Motor neuron (in vitro differentiated cells): ENCODE measurements around the gene SHROOM3. TPM values are rescaled to one million over a fixed set of nuclear protein-coding genes. Genes with fewer than 3 reads are reported as not detected.

ENCODE experiments used
- ATAC-seq, 8 experiments: fragments of 200-7000 bp; cut with Tn5 transposase; replicated peaks in 6 of 8; 2 replicates each; pipeline ENCODE4 v1.8.0; 2021; ENCODE audit warnings: mild to moderate bottlenecking in 8 of 8, moderate library complexity in 8 of 8
- H3K27ac ChIP-seq, 2 donors: fragments of 250-450 bp; sonication (Bioruptor Pico); 2 replicates each; pipeline ENCODE4 v1.9.0; 2021; ENCODE audit warnings: antibody characterized with exemption in 2 of 2, mild to moderate bottlenecking in 2 of 2, moderate library complexity in 1 of 2
- H3K4me1 ChIP-seq, 2 donors: fragments of 250-450 bp; sonication (Bioruptor Pico); replicated peaks in 1 of 2; 2 replicates each; pipeline ENCODE4 v1.6.1; 2021; ENCODE audit warnings: antibody characterized with exemption in 2 of 2, mild to moderate bottlenecking in 2 of 2, moderate library complexity in 1 of 2
- H3K4me3 ChIP-seq, 5 donors: fragments of 250-450 bp; sonication (Bioruptor Pico); 2 replicates each; pipeline ENCODE4 v1.9.0; 2021; ENCODE audit warnings: antibody characterized with exemption in 5 of 5, mild to moderate bottlenecking in 5 of 5, moderate library complexity in 4 of 5
- WGBS, 10 experiments: fragments of 450-650 bp; shearing (Covaris generic); methylation state at CpG; one replicate each; pipeline ENCODE4 v1.0.0; 2022; 5-methylcytosine and 5-hydroxymethylcytosine counted together
- in situ Hi-C, 9 experiments: fragments of 400-800 bp; cut with MboI; loops; one replicate each; pipeline ENCODE4 v1.15.0; 2021; ENCODE audit warnings: low sequenced_read_pairs in 9 of 9, low pct_unique_long_range_greater_than_20kb in 2 of 9; ENCODE audit not compliant: unreplicated experiment in 9 of 9
- total RNA-seq, 8 experiments: library from RNA; unstranded; fragments of 300-600 nt; gene quantifications; 2 replicates each; pipeline versions ENCODE4 v1.2.3 to v1.2.4, GENCODE V29; 2022

Gene SHROOM3
- total RNA-seq, 8 experiments from 2014 or later: 0.49 to 51.0 (median 7.9) TPM

DNA sequence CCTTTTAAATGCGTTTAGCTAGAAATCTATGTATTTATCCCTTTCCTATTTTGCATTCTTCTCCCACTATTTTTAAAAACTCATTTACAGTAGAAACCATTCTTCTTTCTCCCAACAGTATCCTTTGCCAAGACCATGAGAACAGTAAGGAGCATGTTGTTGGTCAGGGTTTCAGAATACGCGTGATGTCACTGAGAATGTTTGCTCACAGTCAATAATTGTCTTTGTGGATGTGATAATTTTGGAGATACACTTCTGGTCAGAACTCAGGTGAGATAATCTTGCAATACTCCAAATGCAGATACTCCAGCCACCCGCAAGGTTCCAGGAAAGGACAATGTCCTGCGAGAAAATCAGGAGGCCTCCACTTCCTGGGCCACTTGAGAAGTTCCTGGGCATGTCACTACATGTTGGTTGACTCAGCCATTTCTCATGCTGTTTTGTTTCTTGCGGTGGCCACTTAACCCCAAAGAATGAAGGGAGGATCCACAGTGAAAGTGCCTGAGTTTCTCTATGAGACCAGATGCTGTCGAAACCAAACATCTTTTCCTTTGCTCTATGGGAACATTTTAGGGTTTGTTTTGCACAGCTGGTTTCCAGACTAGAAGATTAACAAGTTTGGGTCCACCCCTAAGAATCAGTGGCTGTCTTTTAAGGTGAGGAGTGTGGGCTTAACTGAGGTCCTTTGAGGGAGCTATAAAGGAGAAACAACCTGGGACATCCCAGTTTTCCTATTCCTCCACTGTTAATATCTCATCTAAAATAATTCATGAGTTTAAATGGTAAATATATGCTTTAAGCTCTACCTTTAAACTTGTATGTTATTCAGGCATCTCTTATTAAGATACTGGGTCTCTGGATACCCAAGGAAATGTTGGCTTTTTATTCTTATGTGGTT, 346.9 kb downstream of the SHROOM3 start:
- no peak overlapping the region for H3K4me3 ChIP-seq

DNA sequence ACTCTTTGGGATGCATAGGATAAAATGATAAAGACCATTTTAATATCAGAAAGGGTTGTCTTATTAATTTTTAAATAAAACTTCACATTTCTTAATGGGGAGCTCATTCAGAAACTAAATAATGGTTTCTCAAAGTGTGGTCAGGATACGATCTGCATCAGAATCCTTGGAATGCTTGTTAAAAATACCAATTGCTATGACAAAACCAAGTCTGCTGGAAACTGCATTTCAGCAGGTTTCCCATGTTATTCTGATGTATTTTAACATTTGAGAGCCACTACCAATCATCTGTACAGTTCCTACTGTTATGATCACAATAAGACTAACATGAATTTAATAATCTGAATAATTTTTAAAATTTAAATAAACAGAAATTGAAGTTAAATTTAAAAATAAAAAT, 347.8 kb downstream of the SHROOM3 start:
- Histone ChIP-seq H3K4me1 (no peaks in the 10 kb centered on the region), H3K27ac (no peak overlapping the region), H3K4me3 (no peak overlapping the region)
- ATAC-seq: peak in 3 of 8 experiments; percentile 21 to 48 (median 42)
- in situ Hi-C loops: no loop called here
- 0 to 83% (median 67%) methylated on average over 1 of the region's 1 CpG; no CpG with 5 or more reads in 1 of the 10 experiments for WGBS, 10 experiments

More for the DNA sequence above, 346.9 kb downstream of the SHROOM3 start:
- peak in 3 of 8 experiments; percentile 11 to 94 (median 93) for ATAC-seq
- no peak overlapping the region for H3K27ac ChIP-seq
- WGBS, 10 experiments: 44 to 100% (median 84%) methylated on average over 1 to 7 of the region's 7 CpGs
- in situ Hi-C loops: no loop called here
- H3K4me1 ChIP-seq: no peaks in the 10 kb centered on the region

DNA sequence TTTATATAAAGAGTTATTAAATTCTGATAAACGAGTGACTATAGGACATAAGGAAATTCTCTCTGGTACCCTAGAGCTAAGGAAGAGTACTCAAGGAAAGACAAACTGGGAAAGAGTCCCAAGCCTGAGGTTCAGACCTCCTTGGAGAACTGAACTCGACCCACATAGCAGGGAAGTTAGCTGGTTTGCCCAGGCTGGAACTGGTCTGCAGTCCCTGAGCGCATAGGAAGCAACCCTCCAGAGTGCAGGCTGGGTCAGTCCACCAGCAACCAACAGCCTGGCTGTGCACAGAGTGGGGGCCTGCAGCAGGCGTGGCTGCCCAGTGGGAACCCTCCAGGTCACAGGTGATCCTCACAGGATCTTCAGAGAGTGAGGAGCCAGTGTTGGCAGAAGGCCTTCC, 348.8 kb downstream of the SHROOM3 start:
- Histone ChIP-seq H3K4me3 (no peak overlapping the region), H3K4me1 (no peaks in the 10 kb centered on the region), H3K27ac (no peak overlapping the region)
- no peak for ATAC-seq
- 60 to 100% (median 81%) methylated on average over 1 to 3 of the region's 4 CpGs; no CpG with 5 or more reads in 6 of the 10 experiments for WGBS, 10 experiments
- in situ Hi-C loops: no loop called here

DNA sequence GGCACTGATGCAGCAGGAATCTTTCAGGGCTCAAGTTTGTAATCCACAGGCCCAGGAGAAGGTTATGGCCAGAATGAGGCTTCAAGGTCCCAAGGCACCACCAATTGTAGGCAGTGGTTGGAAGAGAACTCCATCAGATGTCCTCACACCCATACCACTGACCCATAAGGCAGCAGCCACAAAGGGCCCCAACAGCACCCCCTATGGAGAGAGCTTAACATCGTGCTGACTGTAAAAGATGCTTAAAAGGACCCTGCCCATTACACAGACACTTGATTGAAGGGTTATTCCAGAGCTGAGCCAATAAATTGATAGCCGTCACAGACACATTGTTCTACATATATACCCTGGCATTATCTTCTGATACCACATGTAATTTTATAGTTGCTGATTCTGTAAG, 349.2 kb downstream of the SHROOM3 start:
- H3K4me1 ChIP-seq: no peaks in the 10 kb centered on the region
- in situ Hi-C loops: no loop called here
- H3K4me3 ChIP-seq: no peak overlapping the region
- peak in 2 of 8 experiments; percentile 13 to 16 for ATAC-seq
- 85 to 100% (median 100%) methylated on average over 1 to 2 of the region's 2 CpGs; no CpG with 5 or more reads in 1 of the 10 experiments for WGBS, 10 experiments
- no peak overlapping the region for H3K27ac ChIP-seq

DNA sequence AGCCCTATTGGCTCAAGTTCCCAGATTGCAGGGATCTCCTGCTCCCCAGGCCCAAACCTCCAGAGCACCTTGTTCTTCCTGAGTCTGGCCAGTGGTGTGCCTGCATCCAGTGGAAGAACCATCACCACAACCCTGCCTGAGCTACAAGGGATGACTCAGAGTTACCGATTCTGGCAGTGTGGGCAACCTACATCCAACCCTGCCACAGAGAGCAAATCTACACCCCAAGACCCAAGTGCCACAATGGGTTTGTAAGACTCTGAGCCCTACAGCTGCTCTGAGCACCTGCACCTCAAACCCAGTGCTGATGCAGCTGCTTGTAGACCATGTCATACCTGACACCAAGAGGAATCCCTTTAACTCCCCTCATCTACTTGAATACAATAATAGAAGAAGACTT, 352.9 kb downstream of the SHROOM3 start:
- H3K27ac ChIP-seq: no peak overlapping the region
- ATAC-seq: no peak
- in situ Hi-C loops: no loop called here

DNA sequence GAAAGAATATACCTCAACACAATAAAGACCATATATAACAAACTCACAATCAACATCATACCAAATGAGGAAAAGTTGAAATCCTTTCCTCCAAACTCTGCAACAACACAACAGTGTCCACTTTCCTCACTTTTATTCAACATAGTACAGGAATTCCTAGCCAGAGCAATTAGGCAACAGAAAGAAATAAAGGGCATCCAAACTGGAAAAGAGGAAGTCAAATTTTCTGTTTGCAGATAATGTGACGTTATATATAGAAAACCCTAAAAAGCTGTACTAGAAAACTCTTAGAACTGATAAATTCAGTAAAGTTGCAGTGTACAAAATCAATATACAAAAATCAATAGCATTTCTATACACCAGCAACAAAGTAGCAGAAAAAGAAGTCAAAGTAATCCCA, 355.3 kb downstream of the SHROOM3 start:
- H3K27ac ChIP-seq: no peak overlapping the region
- ATAC-seq: no peak
- no peaks in the 10 kb centered on the region for H3K4me1 ChIP-seq
- in situ Hi-C loops: no loop called here
- H3K4me3 ChIP-seq: no peak overlapping the region
- WGBS, 10 experiments: 60 to 100% (median 80%) methylated on average over 1 of the region's 1 CpG; no CpG with 5 or more reads in 1 of the 10 experiments

More for the DNA sequence above, 352.9 kb downstream of the SHROOM3 start:
- Histone ChIP-seq H3K4me1 (no peaks in the 10 kb centered on the region), H3K4me3 (no peak overlapping the region)
- WGBS, 10 experiments: 100% methylated on average over 1 of the region's 1 CpG; no CpG with 5 or more reads in 8 of the 10 experiments

DNA sequence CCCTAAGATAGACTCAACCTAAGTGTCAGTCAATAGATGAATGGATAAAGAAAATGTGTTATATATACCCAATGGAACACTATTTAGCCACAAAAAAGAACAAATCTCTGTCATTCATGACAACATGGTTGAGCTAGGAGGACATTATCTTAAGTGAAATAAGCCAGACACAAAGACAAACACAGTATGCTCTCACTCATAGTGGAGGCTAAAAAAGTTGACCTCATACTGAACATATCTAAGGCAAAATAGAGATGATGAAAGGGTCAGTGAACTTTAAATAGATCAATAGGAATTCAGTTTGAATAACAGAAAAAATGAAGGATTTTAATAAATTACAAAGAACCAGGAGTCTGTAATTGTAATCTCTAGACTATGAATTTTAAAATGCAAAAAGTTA, 356.4 kb downstream of the SHROOM3 start:
- no peak for ATAC-seq
- Histone ChIP-seq H3K4me1 (no peaks in the 10 kb centered on the region), H3K4me3 (no peak overlapping the region), H3K27ac (no peak overlapping the region)
- in situ Hi-C loops: no loop called here

DNA sequence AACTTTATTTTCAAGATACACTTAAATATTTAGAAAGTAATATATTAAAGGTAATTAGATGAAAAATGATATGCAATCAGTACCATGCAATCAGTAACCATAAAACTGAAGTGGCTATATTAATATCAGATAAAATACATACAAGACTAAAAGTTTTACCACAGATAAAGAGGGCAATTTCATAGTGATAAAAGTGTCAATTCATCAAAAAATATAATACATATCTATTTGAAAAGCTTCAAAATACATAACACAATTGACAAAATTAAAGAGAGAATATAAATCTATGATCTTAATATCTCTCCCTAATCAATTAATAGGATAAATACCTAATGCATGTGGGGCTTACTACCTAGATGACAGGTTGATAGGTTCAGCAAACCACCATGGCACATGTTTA, 357.4 kb downstream of the SHROOM3 start:
- in situ Hi-C loops: no loop called here
- Histone ChIP-seq H3K4me3 (no peak overlapping the region), H3K4me1 (no peaks in the 10 kb centered on the region), H3K27ac (no peak overlapping the region)
- ATAC-seq: no peak

DNA sequence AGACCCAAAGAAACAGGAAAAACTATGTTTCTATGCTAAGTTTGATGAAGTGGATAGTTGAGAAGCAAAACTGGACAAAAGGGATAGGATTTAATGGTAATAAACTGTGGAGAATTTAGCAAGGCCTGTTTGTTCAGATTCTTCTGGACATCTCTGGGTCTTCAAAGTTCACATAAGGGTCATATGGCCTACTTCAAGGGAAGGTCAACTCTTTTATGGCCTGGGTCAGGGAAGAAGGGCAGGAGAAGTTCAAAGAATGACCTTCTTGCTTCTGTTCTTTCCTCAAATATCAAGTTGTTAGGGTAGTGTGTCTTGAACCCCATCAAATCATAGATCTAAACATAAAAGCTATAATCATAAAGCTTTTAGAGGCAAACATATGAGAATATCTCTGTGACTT, 360.2 kb downstream of the SHROOM3 start:
- no peaks in the 10 kb centered on the region for H3K4me1 ChIP-seq
- in situ Hi-C loops: no loop called here
- no peak overlapping the region for H3K4me3 ChIP-seq
- ATAC-seq: no peak
- no peak overlapping the region for H3K27ac ChIP-seq

DNA sequence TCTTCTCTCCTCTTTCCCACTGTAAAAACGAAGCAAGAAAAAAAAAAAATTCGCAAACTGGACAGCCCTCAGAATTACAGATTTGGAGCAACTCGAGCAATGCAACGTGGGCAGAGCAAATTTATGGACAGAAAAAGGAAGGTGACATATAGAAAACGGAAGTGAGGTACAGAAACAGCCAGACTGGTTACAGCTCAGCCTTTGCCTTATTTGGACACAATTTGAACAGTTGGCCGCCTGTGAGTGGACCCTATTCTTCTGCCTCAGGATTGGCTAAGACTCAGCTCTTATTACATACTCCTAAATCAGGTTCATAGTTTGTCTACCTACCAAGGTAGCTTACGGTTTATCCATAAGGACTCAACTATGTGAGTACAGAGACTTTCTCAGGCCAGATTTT, 364.1 kb downstream of the SHROOM3 start:
- peaks cover 8 to 10% of the 10 kb centered on the region in 2 donors for H3K4me1 ChIP-seq
- peak overlapping the region in 1 of 2 donors; percentile 28 for H3K27ac ChIP-seq
- peak in 1 of 8 experiments; percentile 58 for ATAC-seq
- in situ Hi-C loops: no loop called here
- WGBS, 10 experiments: 29 to 100% (median 70%) methylated on average over 1 to 7 of the region's 7 CpGs
- no peak overlapping the region for H3K4me3 ChIP-seq

DNA sequence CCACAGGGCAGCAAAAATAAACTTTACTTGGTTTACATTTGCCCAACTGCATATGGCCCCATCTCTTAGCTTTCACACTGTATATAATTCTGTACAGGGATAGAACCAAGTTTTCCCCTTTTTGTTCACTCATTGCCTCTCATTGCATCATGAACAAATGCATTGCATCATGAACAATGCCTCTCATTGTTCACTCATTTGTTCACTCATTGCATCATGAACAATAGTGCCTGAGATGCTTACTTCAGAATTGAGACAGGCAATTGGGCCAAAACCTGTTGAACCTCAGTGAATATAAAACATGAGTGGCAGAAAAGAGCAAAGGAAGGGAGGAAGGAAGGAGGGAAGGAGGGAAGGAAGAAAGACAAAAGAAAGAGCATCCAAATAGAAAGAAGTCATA, 364.7 kb downstream of the SHROOM3 start:
- H3K4me1 ChIP-seq: peaks cover 8 to 10% of the 10 kb centered on the region in 2 donors
- peak in 2 of 8 experiments; percentile 13 to 41 for ATAC-seq
- no peak overlapping the region for H3K4me3 ChIP-seq
- peak overlapping the region in 1 of 2 donors; percentile 28 for H3K27ac ChIP-seq
- in situ Hi-C loops: no loop called here

DNA sequence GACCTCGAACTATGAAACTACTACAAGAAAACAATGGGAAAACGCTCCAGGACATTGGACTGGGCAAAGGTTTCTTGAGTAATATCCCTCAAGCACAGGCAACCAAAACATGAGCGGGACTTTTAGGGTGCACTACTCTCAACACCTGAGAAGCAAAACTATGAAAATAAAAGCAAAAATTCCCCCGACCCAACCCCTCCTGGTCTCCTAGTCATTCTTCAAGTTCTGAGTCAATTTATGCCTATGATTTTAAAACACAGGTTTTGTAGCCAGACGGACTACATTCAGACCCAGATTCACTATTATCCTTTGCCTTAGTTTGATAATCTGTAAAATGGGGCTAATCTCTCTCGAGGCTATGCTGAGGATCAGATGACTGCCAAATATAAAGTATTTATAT, 365.9 kb downstream of the SHROOM3 start:
- in situ Hi-C loops: no loop called here
- 83 to 100% (median 94%) methylated on average over 2 to 6 of the region's 6 CpGs for WGBS, 10 experiments
- H3K27ac ChIP-seq: no peak overlapping the region
- peaks cover 8 to 10% of the 10 kb centered on the region in 2 donors for H3K4me1 ChIP-seq
- H3K4me3 ChIP-seq: no peak overlapping the region
- no peak for ATAC-seq

DNA sequence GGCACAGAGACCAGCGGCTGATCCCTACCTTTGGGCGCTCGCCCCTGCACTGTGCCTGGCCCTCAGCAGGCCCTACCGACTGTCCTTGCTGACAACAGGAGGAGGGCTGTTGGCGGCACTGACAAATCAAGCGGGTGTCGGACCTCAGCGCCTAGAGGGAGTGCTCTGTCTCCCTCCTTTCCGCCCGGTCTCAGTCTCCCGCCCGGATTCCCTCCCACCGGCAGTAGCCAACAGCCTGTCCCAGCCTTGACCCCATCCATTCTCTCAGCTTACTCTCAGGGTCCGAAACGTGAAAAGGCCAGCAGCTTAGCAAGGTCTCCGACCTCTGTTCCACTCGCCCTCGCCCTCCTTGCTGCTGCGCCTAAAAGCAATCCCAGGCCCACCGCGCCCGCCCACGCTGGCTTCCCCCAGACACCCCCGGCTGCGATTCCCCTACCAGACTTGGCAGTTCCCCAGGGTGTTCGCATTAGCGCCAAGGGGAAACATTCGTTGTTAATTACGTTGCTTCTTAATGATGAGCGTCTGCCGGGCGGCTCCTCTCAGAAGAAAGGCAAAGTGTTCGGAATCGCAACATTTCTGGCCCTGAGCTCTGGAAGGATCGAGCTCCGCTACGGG, 366.7 kb downstream of the SHROOM3 start:
- in situ Hi-C loops: no loop called here
- peak overlapping the region in 1 of 5 donors; percentile 19 for H3K4me3 ChIP-seq
- 0 to 85% (median 60%) methylated on average over 1 to 7 of the region's 37 CpGs; no CpG with 5 or more reads in 3 of the 10 experiments for WGBS, 10 experiments
- H3K4me1 ChIP-seq: peaks cover 8 to 10% of the 10 kb centered on the region in 2 donors
- peak in 2 of 8 experiments; percentile 23 to 35 for ATAC-seq
- no peak overlapping the region for H3K27ac ChIP-seq
